ENCODE results near the gene NRXN3. TPM values are rescaled to one million over a fixed set of nuclear protein-coding genes. Genes with fewer than 3 reads are reported as not detected.
A peak's percentile ranks its signal among the peaks of the same experiment; 100 is the strongest.

Gene NRXN3
- total RNA-seq, 1 donor from 2014 or later = 19.8 TPM

DNA sequence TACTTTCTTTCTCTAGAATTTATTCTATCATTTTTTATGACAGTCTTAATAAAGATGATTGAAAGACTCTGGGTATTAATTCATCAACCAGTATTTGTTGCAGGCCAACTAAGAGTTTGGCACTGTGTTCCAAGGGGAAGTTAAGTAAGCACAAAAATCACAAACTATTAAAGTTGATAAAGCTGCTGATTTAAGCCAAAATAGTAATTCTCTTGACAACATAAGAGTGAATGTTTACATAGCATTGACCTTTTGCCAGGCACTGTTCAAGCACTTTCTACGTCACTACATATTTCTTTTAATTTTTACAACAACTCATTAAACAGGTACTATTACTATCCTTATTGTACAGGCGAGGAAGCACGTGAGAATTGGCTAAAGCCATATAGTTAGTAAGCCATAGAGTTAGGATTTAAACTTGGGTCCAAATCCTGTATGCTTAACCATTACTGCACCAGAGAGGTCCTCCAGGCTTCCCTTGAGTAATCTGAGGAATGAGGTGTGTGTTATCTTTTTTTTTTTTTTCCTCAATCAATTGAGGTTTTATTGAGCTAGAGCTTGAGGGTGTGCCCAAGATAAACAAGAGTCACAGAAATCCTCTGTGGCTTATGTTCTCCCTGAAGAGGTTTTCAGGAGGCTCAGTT lies 1031.5 kb downstream of the NRXN3 start:
- H3K27ac Mint-ChIP-seq = peak overlapping the region; percentile 45
- TF ChIP-seq, protein P1, sequence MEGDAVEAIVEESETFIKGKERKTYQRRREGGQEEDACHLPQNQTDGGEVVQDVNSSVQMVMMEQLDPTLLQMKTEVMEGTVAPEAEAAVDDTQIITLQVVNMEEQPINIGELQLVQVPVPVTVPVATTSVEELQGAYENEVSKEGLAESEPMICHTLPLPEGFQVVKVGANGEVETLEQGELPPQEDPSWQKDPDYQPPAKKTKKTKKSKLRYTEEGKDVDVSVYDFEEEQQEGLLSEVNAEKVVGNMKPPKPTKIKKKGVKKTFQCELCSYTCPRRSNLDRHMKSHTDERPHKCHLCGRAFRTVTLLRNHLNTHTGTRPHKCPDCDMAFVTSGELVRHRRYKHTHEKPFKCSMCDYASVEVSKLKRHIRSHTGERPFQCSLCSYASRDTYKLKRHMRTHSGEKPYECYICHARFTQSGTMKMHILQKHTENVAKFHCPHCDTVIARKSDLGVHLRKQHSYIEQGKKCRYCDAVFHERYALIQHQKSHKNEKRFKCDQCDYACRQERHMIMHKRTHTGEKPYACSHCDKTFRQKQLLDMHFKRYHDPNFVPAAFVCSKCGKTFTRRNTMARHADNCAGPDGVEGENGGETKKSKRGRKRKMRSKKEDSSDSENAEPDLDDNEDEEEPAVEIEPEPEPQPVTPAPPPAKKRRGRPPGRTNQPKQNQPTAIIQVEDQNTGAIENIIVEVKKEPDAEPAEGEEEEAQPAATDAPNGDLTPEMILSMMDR (conservative IDR thresholded peaks at IDR 0.05) = no peak
- peaks cover 7% of the 10 kb centered on the region for H3K9me3 Mint-ChIP-seq
- H3K27me3 Mint-ChIP-seq = no peaks in the 10 kb centered on the region
- H3K4me3 Mint-ChIP-seq = no peak overlapping the region
- no peaks in the 10 kb centered on the region for H3K36me3 Mint-ChIP-seq
- H3K4me1 Mint-ChIP-seq (ENCODE audit: unreplicated experiment) = no peaks in the 10 kb centered on the region
- DNase-seq (ENCODE audit: extremely low spot score, unreplicated experiment) = no peak

DNA sequence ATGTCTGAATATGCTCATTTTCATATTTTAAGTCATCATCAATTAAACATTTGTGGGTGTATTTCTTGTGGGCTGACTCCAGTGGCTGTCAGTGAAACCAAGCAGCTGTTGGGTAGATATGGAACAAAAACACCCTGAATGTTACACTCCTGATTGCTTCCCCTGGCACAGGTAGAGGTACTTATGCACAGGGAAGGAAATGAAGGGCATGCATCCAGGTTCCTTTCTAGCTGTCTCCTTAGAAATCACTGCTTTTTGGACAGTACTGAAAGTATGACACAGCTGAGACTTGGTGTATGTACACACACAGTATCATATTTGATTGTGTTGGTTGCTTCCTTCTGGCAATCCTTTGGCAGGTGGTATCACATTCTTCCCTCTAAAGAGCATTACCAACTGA lies 1034.4 kb downstream of the NRXN3 start:
- no peak overlapping the region for H3K4me3 Mint-ChIP-seq
- peaks cover 7% of the 10 kb centered on the region for H3K9me3 Mint-ChIP-seq
- no peaks in the 10 kb centered on the region for H3K36me3 Mint-ChIP-seq
- TF ChIP-seq, protein P1 (conservative IDR thresholded peaks at IDR 0.05) = no peak
- no peaks in the 10 kb centered on the region for H3K27me3 Mint-ChIP-seq
- no peak overlapping the region for H3K27ac Mint-ChIP-seq
- DNase-seq (ENCODE audit: extremely low spot score, unreplicated experiment) = no peak
- H3K4me1 Mint-ChIP-seq (ENCODE audit: unreplicated experiment) = no peaks in the 10 kb centered on the region

DNA sequence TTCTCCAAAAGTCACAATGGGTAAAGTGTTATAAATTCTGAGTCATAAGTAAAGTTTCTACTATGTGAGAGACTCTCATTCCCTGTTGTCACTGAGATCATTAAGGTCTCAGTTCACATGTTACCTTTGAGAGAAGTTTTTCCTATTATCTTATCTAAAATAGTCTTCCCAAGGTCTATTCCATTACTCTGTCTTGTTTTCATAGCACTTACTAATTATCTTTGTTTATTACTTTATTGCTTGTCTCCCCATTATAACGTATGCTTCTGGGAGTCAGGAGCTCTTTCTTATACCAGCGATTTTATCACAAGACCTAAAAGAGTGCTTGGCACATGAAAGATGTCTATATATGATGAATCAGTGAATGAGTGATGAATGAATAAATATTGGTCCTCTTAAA lies 1039.2 kb downstream of the NRXN3 start:
- H3K36me3 Mint-ChIP-seq = no peaks in the 10 kb centered on the region
- no peaks in the 10 kb centered on the region for H3K9me3 Mint-ChIP-seq
- no peak for DNase-seq (ENCODE audit: extremely low spot score, unreplicated experiment)
- TF ChIP-seq, protein P1 (conservative IDR thresholded peaks at IDR 0.05) = no peak
- H3K4me1 Mint-ChIP-seq (ENCODE audit: unreplicated experiment) = no peaks in the 10 kb centered on the region
- H3K27me3 Mint-ChIP-seq = peaks cover 3% of the 10 kb centered on the region
- H3K27ac Mint-ChIP-seq = no peak overlapping the region
- no peak overlapping the region for H3K4me3 Mint-ChIP-seq

DNA sequence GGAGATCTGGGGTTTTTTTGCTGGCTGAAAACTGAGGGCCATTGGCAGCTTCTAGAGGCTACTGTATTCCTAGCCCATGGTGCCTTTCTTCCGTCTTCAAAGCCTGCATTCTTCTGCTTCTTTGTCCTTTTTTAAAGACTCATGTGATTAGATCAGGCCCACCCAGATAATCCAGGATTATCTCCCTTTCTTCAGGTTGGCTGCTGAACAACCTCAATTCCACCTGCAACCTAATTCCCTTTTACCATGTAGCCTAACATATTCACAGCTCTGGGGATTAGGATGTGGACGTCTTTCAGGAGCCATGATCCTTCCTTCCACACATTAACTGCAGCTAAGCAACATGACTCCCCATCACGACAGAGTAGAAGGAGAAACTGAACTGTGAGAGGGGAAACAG lies 1055.6 kb downstream of the NRXN3 start:
- Mint-ChIP-seq H3K9me3 (no peaks in the 10 kb centered on the region), H3K27me3 (peaks cover 27% of the 10 kb centered on the region), H3K4me1 (ENCODE audit: unreplicated experiment) (no peaks in the 10 kb centered on the region), H3K4me3 (no peak overlapping the region), H3K36me3 (no peaks in the 10 kb centered on the region), H3K27ac (no peak overlapping the region)
- TF ChIP-seq, protein P1 (conservative IDR thresholded peaks at IDR 0.05) = no peak
- DNase-seq (ENCODE audit: extremely low spot score, unreplicated experiment) = no peak

DNA sequence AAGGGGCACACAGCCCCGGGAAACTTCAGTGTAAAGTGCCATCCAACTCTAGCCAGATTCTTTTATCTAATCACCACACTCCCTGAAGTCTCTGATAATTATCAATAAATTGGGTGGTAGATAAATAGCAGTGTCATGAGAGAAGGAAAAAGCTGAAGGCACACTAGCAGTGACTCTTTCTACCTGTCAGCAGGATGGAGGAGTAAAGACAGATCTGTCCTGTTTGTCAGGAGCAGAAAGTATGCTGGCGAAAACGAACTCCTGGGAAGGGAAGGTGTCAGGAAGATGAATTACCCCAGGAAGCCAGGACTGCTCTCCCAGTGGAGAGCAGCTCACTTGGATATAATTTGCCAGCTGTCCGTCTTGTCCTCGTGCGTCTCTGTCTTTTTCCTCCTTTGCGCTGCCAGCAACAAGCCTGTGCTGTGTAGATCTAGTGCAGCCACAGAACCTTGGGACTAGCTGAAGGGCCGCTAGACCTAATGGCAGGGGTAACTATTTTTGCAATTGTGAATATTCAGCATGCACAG lies 1059.3 kb downstream of the NRXN3 start:
- peak overlapping the region; percentile 14 for H3K4me3 Mint-ChIP-seq

More for the DNA sequence above, 1059.3 kb downstream of the NRXN3 start:
- Mint-ChIP-seq H3K4me1 (ENCODE audit: unreplicated experiment) (no peaks in the 10 kb centered on the region), H3K36me3 (no peaks in the 10 kb centered on the region), H3K9me3 (no peaks in the 10 kb centered on the region), H3K27ac (no peak overlapping the region), H3K27me3 (peaks cover 36% of the 10 kb centered on the region)
- TF ChIP-seq, protein P1 (conservative IDR thresholded peaks at IDR 0.05) = no peak
- DNase-seq (ENCODE audit: extremely low spot score, unreplicated experiment) = no peak
